AG10803 (cell line): ENCODE data around the gene SLC35F3.

ENCODE experiments used
- DNase-seq: peaks from one replicate; pipeline ENCODE4 v3.0.0; 2010; ENCODE audit warnings: low read depth
- H3K4me3 ChIP-seq: 2 replicates; pipeline ENCODE4 v1.5.1; 2011; ENCODE audit warnings: mild to moderate bottlenecking, low read length, control low read depth
- TF ChIP-seq, protein P1 (sequence below): conservative IDR thresholded peaks from 2 replicates; pipeline ENCODE4 v1.5.1; 2011; ENCODE audit warnings: mild to moderate bottlenecking, low read length, control low read depth, inconsistent platforms

Gene SLC35F3

DNA sequence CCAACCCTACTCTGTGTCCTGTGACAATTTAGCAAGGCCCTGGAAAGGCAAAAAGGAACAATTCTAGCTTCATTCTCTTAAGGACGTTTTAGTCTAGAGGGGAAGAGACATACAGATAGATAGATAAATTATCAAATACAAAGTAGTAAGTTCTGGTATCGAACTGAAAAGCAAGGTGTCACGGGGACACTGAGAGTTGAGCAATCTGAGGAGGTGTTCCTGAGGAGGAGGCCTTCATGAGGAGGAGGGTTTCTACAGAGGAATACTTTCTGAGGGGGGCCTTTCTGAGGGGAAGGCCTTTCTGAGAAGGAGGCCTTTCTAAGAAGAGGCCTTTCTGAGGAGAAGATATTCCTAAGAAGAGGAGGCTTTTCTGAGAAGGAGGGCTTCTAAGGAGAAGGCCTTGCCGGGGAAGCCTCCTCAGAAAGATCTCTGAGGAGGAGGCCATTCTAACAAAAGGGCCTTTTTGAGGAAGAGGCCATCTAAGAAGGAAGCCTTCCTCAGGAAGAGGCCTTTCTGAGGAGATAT lies 312.9 kb downstream of the SLC35F3 start:
- H3K4me3 ChIP-seq, result no peak overlapping the region
- no peak for DNase-seq
- TF ChIP-seq, protein P1, sequence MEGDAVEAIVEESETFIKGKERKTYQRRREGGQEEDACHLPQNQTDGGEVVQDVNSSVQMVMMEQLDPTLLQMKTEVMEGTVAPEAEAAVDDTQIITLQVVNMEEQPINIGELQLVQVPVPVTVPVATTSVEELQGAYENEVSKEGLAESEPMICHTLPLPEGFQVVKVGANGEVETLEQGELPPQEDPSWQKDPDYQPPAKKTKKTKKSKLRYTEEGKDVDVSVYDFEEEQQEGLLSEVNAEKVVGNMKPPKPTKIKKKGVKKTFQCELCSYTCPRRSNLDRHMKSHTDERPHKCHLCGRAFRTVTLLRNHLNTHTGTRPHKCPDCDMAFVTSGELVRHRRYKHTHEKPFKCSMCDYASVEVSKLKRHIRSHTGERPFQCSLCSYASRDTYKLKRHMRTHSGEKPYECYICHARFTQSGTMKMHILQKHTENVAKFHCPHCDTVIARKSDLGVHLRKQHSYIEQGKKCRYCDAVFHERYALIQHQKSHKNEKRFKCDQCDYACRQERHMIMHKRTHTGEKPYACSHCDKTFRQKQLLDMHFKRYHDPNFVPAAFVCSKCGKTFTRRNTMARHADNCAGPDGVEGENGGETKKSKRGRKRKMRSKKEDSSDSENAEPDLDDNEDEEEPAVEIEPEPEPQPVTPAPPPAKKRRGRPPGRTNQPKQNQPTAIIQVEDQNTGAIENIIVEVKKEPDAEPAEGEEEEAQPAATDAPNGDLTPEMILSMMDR, result no peak

GRCh38 chr1:234218078-234218477 lies 313.6 kb downstream of the SLC35F3 start:
- DNase-seq, result no peak
- TF ChIP-seq, protein P1, result no peak
- no peak overlapping the region for H3K4me3 ChIP-seq

DNA sequence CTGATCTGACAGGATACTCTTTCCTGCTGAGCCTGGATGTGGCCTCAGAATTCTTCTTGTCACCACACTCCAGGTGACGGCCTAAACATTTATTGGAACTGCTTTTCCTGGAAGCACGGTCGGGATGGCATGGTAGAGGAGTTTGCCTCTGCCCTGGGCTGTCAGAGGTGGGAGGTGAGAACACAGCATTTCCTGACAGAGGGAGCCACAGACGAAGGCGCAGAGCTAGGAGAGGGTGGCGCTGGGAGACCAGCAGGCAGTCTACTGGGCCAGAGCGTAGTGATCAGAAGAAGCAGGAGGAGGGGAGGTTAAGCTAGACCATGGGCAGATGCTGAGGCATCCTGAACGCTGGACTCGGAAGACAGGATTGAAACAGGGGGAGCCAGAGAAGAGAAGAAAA lies 315.2 kb downstream of the SLC35F3 start:
- TF ChIP-seq, protein P1, result no peak
- H3K4me3 ChIP-seq, result no peak overlapping the region
- DNase-seq, result no peak

GRCh38 chr1:234221601-234222000 lies 317.1 kb downstream of the SLC35F3 start:
- TF ChIP-seq, protein P1, result no peak
- DNase-seq, result no peak
- H3K4me3 ChIP-seq, result no peak overlapping the region

GRCh38 chr1:234222561-234223280 lies 318.2 kb downstream of the SLC35F3 start:
- no peak for DNase-seq
- H3K4me3 ChIP-seq, result no peak overlapping the region
- TF ChIP-seq, protein P1, result no peak

- H3K4me3 ChIP-seq, result no peak overlapping the region
- TF ChIP-seq, protein P1, result no peak
- DNase-seq, result no peak
Observed at GRCh38 chr1:234226113-234226818, 321.8 kb downstream of the SLC35F3 start.

DNA sequence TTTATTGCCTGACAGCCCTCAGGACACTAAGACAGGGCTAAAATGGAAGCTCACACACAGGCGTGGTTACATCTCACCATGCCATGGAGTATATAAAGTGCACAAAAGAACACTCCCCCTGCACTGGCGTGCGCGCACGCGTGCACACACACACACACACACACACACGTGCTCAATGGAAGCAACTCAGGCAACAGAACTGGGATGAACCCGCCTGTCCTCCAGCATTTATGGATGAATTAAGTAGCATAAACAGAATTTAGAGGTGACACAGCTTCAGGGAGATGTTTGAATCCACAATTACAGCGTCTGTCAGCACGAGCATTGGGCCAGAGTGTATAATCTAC lies 322.3 kb downstream of the SLC35F3 start:
- no peak overlapping the region for H3K4me3 ChIP-seq
- DNase-seq, result no peak
- TF ChIP-seq, protein P1, result no peak
